GM18858 (cell line): Measurements from ENCODE around the gene SNX20.

Experiments used
- ATAC-seq: cut with Tn5 transposase; IDR thresholded peaks from one replicate; pipeline ENCODE4 v1.9.1; 2021; ENCODE audit not compliant: unreplicated experiment

Gene SNX20

GRCh38 chr16:50683689-50684374 is 2.7 kb upstream of the SNX20 start:
- ATAC-seq = peak; percentile 52

GRCh38 chr16:50680556-50680893 is 587 bp downstream of the SNX20 start:
- no peak for ATAC-seq

GRCh38 chr16:50679676-50680555 is 1.2 kb downstream of the SNX20 start:
- ATAC-seq = no peak

GRCh38 chr16:50679266-50679665 is 1.8 kb downstream of the SNX20 start:
- no peak for ATAC-seq

GRCh38 chr16:50678531-50678930 is 2.6 kb downstream of the SNX20 start:
- ATAC-seq = no peak

GRCh38 chr16:50677351-50677750 is 3.8 kb downstream of the SNX20 start:
- ATAC-seq = no peak

- ATAC-seq = no peak
Measured at GRCh38 chr16:50676684-50677225, 4.4 kb downstream of the SNX20 start.

GRCh38 chr16:50675686-50676610 is 5.2 kb downstream of the SNX20 start:
- ATAC-seq = no peak

GRCh38 chr16:50674831-50675230 is 6.3 kb downstream of the SNX20 start:
- ATAC-seq = no peak

- no peak for ATAC-seq
Measured at GRCh38 chr16:50673496-50674275, 7.4 kb downstream of the SNX20 start.

- no peak for ATAC-seq
Measured at GRCh38 chr16:50671644-50672260, 9.4 kb downstream of the SNX20 start.

GRCh38 chr16:50670476-50670875 is 10.6 kb downstream of the SNX20 start:
- ATAC-seq = no peak

- ATAC-seq = no peak
Measured at GRCh38 chr16:50669741-50670140, 11.4 kb downstream of the SNX20 start.

GRCh38 chr16:50668368-50669008 is 12.6 kb downstream of the SNX20 start:
- ATAC-seq = no peak

GRCh38 chr16:50667497-50668367 is 13.4 kb downstream of the SNX20 start:
- ATAC-seq = no peak

- ATAC-seq = peak; percentile 96
Measured at GRCh38 chr16:50666658-50667496, 14.2 kb downstream of the SNX20 start.

- ATAC-seq = no peak
Measured at GRCh38 chr16:50665128-50665878, 15.8 kb downstream of the SNX20 start.
